ENCODE measurements around the gene IFFO2. TPM values are rescaled to one million over a fixed set of nuclear protein-coding genes. Genes with fewer than 3 reads are reported as not detected.

IFFO2 gene
- total and polyA plus RNA-seq, 2 experiments from 2014 or later: 0.71 to 7.5 TPM

- Mint-ChIP-seq H3K4me1 (no peaks in the 10 kb centered on the region), H3K4me3 (no peak overlapping the region), H3K9me3 (no peaks in the 10 kb centered on the region; the same call in 2 of the 3 replicates), H3K27me3 (ENCODE audit: insufficient read depth, low read depth, poor library complexity) (peaks cover 5% of the 10 kb centered on the region), H3K36me3 (ENCODE audit: low read depth) (no peaks in the 10 kb centered on the region), H3K27ac (no peak overlapping the region)
- TF ChIP-seq JUNB (IDR thresholded peaks at IDR 0.05; ENCODE audit: unreplicated experiment) (no peak), EZH2phosphoT487 (IDR thresholded peaks at IDR 0.05; ENCODE audit: unreplicated experiment) (no peak), STAT1 (IDR thresholded peaks at IDR 0.05; ENCODE audit: unreplicated experiment) (no peak), ZNF462 (CRISPR knock-in tag; IDR thresholded peaks at IDR 0.05) (no peak), ETS1 (IDR thresholded peaks at IDR 0.05) (no peak), CTCF (conservative IDR thresholded peaks at IDR 0.05; ENCODE audit: low read depth in 2 of 2) (no peak), REST (IDR thresholded peaks at IDR 0.05; ENCODE audit: unreplicated experiment) (no peak), ZNF114 (CRISPR knock-in tag; IDR thresholded peaks at IDR 0.05) (no peak)
- Histone ChIP-seq H3K79me2 (replicated peaks; ENCODE audit: insufficient read depth) (no peaks in the 10 kb centered on the region), H3K27ac (ENCODE audit: low read depth) (no peak overlapping the region), H3K9me2 (ENCODE audit: insufficient read depth) (no peaks in the 10 kb centered on the region), H3K4me2 (no peak overlapping the region), H3K36me3 (ENCODE audit: insufficient read depth) (no peaks in the 10 kb centered on the region), H3F3A (replicated peaks; ENCODE audit: low read depth) (no peaks in the 10 kb centered on the region), H4K20me1 (replicated peaks; ENCODE audit: insufficient read depth) (no peaks in the 10 kb centered on the region), H3K4me1 (ENCODE audit: insufficient read depth) (no peaks in the 10 kb centered on the region), H3K4me3 (no peak overlapping the region), H3K27me3 (ENCODE audit: insufficient read depth) (no peaks in the 10 kb centered on the region), H2AFZ (no peak overlapping the region)
- ATAC-seq (no peak), DNase-seq (ENCODE audit: low spot score) (no peak)
These were observed 18.1 kb upstream of the IFFO2 start for GRCh38 chr1:18974606-18975005.
